Lower leg skin (tissue), 4 donors: ENCODE results near the gene RAC3. TPM values are rescaled to one million over a fixed set of nuclear protein-coding genes. Genes with fewer than 3 reads are reported as not detected.

Source experiments
- DNase-seq, 2 donors: peaks; one replicate each; pipeline ENCODE4 v3.0.0-alpha.2; 2019; ENCODE audit warnings: low spot score in 2 of 2
- H3K4me3 ChIP-seq: fragments of 200-600 bp; sonication (generic); 2 replicates; pipeline ENCODE4 v1.5.1; 2017; ENCODE audit warnings: mild to moderate bottlenecking, low read depth; ENCODE audit not compliant: poor library complexity, severe bottlenecking
- CTCF ChIP-seq, 3 donors: fragments of 450-650 bp; IDR thresholded peaks; one replicate each; pipeline ENCODE4 v1.5.1; 2016; ENCODE audit warnings: antibody characterized with exemption in 3 of 3, mild to moderate bottlenecking in 3 of 3, moderate library complexity in 2 of 3
- POLR2A ChIP-seq, 2 donors: fragments of 450-650 bp; IDR thresholded peaks; one replicate each; pipeline ENCODE4 v1.6.1; 2016 to 2017; ENCODE audit warnings: antibody characterized with exemption in 2 of 2, mild to moderate bottlenecking in 1 of 2, moderate library complexity in 1 of 2
- WGBS, 2 donors: methylation state at CpG; one replicate each; pipeline ENCODE4 v1.1.5; 2018; 5-methylcytosine and 5-hydroxymethylcytosine counted together
- intact Hi-C: fragments of 100-400 bp; cut with DNase I; formaldehyde crosslinking; loops from one replicate; pipeline ENCODE4 v1.15.0; 2023; ENCODE audit warnings: low total_unique reads
- total RNA-seq, 4 donors: library from RNA; depleted of rRNA; stranded (reverse); fragments of >200 nt; gene quantifications; one replicate each; pipeline ENCODE4 v1.1.0, GENCODE V29; 2016

Gene RAC3
- total RNA-seq, 4 donors from 2014 or later = 8.2 to 16.8 (median 10.0) TPM

DNA sequence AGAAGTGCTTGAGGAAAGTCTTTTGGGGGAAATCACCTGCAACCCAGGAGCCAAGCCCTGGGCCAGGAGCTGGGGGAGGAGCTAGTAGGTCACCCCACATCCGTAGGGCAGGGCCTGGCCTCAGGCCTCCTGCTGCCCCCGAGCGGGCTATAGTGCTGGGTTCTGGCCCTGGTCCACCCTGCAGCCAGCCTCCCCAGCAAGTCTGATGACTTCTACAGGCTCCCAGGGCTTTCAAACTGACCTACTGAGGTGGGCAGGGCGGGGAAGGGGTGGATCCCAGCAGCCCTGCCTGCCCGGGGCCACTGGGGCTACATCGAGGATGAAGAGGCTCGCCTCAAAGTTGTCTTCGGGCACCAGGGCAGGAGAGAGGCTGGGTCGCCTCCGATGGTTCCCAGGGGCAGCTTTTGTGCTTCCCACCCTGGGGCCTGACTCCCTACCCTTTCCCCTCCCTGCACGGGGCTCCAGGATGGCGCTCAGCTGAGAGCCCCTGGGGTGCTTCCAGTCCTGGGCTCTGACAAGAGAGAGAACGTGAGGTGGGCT, 13.8 kb upstream of the RAC3 start:
- no peak for DNase-seq
- intact Hi-C loops = loop anchor here (2.0 kb wide), 1 partner anchor 55 kb away; no protein-coding TSS in a partner anchor
- H3K4me3 ChIP-seq = no peak overlapping the region
- TF ChIP-seq CTCF (IDR thresholded peaks at IDR 0.05) = no peak
- no peak for TF ChIP-seq POLR2A (IDR thresholded peaks at IDR 0.05)
- 66 to 73% methylated on average over 10 to 13 of the region's 13 CpGs for WGBS, 2 donors

DNA sequence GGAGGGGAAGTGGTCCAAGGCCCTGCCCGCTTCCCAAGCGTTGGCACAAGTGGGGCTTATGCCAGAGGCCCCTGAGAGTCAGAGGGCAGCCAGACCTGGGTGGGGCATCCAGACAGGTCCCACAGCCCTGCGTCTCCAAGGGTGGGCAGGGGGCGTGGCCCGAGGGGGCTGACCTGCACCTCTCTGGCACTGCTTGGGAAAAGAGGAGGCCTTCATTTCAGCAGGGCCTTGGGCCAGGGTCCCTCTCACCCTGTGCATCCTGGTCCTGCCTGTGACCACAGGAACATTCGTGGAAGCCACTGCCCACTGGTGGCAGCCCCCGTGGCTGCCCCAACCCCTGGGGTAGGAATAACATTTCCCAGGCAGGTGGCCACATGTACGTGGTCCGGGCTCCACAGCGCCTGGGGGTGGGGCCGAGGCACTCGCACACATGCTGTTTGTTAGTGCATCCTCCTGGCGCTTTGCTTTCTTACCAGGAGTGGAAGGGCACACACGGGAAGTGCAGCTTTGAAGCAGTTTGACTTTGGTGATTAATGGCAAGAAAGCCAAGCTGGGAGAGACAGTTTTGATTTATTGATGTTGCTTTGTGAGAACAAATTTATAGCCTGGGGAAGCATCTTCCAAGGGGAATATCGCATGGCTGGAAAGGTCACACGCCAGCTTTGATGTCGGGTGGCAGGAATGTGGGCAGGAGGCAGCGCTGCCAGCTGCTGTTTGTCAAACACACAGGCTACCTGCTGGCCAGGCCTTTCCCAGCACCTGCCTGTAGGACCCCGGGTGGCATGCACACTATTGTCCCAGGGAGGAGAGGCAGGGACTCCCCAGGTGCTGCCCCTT, 13.1 kb upstream of the RAC3 start:
- no peak overlapping the region for H3K4me3 ChIP-seq
- TF ChIP-seq POLR2A (IDR thresholded peaks at IDR 0.05) (no peak), CTCF (IDR thresholded peaks at IDR 0.05) (no peak)
- no peak for DNase-seq
- intact Hi-C loops = loop anchor here (2.0 kb wide), 1 partner anchor 56 kb away; no protein-coding TSS in a partner anchor
- WGBS, 2 donors = 51 to 56% methylated on average over 15 to 17 of the region's 19 CpGs

DNA sequence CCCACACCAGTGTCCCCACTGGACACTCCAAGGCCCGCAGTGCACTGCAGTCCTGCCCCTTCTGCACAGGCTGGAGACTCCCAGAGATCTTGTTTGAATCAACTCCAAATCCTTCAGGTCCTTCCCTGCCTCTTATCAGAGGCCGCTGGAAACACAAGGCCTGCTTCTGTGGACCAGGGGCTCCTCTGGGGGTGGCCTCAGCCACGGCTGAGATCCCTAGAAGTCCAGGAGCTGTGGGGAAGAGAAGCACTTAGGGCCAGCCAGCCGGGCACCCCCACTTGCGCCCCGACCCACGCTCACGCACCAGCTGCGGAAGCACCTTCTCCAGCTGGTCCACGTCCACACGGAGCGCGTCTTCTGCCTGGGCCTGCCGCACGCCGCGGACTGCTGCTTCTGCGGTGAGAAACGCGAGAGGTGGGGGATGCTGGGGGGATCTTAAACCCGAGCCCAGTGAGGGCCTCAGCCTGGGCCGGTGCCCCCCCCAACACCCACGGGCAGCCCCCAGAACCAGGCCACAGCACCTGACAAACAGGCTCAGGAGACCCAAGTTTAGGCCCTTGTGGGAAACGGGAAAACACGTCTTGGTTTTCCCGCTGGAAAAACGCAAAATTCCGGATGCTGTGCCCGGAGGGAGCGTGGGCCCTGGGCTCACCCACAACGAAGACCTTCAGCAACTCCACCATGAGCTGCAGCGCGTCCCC, 12.3 kb upstream of the RAC3 start:
- DNase-seq = no peak
- 86 to 91% methylated on average over 33 of the region's 33 CpGs for WGBS, 2 donors
- TF ChIP-seq POLR2A (IDR thresholded peaks at IDR 0.05) = no peak
- TF ChIP-seq CTCF (IDR thresholded peaks at IDR 0.05) = no peak
- intact Hi-C loops = loop anchor here (2.0 kb wide), 1 partner anchor 56 kb away; no protein-coding TSS in a partner anchor
- no peak overlapping the region for H3K4me3 ChIP-seq

DNA sequence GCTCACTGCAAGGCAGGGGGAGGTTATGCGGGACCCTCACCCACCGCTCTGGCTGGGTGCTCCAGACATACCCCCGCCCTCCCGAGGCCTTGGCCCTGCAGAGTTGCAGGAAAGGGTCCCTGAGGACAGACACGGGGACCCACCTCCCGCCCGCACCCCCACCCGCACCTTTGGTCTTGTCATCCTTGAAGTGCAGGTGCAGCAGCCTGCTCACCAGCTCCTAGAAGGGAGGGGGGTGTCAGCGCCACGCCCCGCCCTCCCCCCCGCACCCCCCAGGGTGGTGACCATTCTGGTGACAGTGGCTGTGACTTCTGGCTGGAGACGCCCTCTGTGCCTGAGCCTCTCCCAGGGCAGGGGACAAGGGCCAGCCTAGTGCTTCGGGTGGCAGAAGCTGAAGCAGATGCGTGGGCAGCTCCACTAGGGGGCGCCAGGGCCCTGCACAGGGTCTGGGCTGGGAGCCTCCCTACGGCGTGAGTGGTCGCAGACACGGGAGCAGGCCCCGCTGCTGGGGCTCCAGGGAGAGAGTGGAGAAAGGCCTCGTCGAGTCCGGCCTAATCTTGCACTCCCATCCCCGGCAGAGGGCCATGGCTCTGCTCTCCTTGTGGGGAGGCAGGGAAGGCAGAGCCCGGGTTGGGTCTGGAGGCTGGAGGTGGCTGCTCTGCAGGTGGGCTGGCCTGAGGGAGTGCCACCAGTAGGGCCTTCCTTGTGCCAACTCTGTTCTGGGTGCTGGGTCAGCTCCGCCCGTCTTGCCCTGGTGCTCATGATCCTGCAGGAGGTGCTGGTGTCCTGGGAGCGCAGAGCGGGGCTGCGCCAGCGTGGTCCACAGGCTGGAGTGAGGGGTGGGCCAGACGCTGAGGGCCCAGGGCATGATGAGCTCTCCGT, 11.5 kb upstream of the RAC3 start:
- DNase-seq = no peak
- TF ChIP-seq CTCF (IDR thresholded peaks at IDR 0.05) (no peak), POLR2A (IDR thresholded peaks at IDR 0.05) (no peak)
- H3K4me3 ChIP-seq = no peak overlapping the region
- 63 to 90% methylated on average over 17 to 33 of the region's 34 CpGs for WGBS, 2 donors
- intact Hi-C loops = loop anchor here (2.0 kb wide), 1 partner anchor 57 kb away; no protein-coding TSS in a partner anchor

- no peak for TF ChIP-seq POLR2A (IDR thresholded peaks at IDR 0.05)
- TF ChIP-seq CTCF (IDR thresholded peaks at IDR 0.05) = no peak
- intact Hi-C loops = no loop called here
- no peak overlapping the region for H3K4me3 ChIP-seq
- 73 to 74% methylated on average over 14 of the region's 14 CpGs for WGBS, 2 donors
- no peak for DNase-seq
Observed at GRCh38 chr17:82020572-82021106, 10.8 kb upstream of the RAC3 start.
